ENCODE data around the gene ZFHX3. TPM values are rescaled to one million over a fixed set of nuclear protein-coding genes. Genes with fewer than 3 reads are reported as not detected.
A peak's percentile ranks its signal among the peaks of the same experiment; 100 is the strongest.

ZFHX3 gene
- total RNA-seq, 1 experiment from 2014 or later = 5.1 TPM

GRCh38 chr16:72935896-72936295 lies 112.0 kb downstream of the ZFHX3 start:
- Histone ChIP-seq H3K27ac (no peak overlapping the region), H3K27me3 (no peaks in the 10 kb centered on the region), H3K4me3 (no peak overlapping the region), H3K9me3 (replicated peaks) (no peaks in the 10 kb centered on the region), H3K4me1 (peaks cover 24% of the 10 kb centered on the region), H3K36me3 (no peaks in the 10 kb centered on the region)
- DNase-seq = no peak

GRCh38 chr16:72934636-72935403 lies 113.1 kb downstream of the ZFHX3 start:
- Histone ChIP-seq H3K9me3 (replicated peaks) (no peaks in the 10 kb centered on the region), H3K4me3 (no peak overlapping the region), H3K27me3 (no peaks in the 10 kb centered on the region), H3K36me3 (no peaks in the 10 kb centered on the region), H3K4me1 (peaks cover 24% of the 10 kb centered on the region), H3K27ac (no peak overlapping the region)
- DNase-seq = no peak

GRCh38 chr16:72932677-72933335 lies 115.1 kb downstream of the ZFHX3 start:
- no peak overlapping the region for H3K4me3 ChIP-seq
- no peak for DNase-seq
- no peak overlapping the region for H3K27ac ChIP-seq
- peaks cover 5% of the 10 kb centered on the region for H3K4me1 ChIP-seq
- H3K36me3 ChIP-seq = no peaks in the 10 kb centered on the region
- H3K9me3 ChIP-seq (replicated peaks) = no peaks in the 10 kb centered on the region
- H3K27me3 ChIP-seq = no peaks in the 10 kb centered on the region

- no peak for DNase-seq
- H3K27ac ChIP-seq = no peak overlapping the region
- no peaks in the 10 kb centered on the region for H3K36me3 ChIP-seq
- H3K4me1 ChIP-seq = peaks cover 3% of the 10 kb centered on the region; the same call in 1 of the 2 replicates
- H3K27me3 ChIP-seq = no peaks in the 10 kb centered on the region
- H3K9me3 ChIP-seq (replicated peaks) = no peaks in the 10 kb centered on the region
- H3K4me3 ChIP-seq = no peak overlapping the region
Observed at GRCh38 chr16:72932050-72932449, 115.9 kb downstream of the ZFHX3 start.

GRCh38 chr16:72930396-72930795 lies 117.5 kb downstream of the ZFHX3 start:
- Histone ChIP-seq H3K36me3 (no peaks in the 10 kb centered on the region), H3K27ac (no peak overlapping the region), H3K9me3 (replicated peaks) (no peaks in the 10 kb centered on the region), H3K27me3 (no peaks in the 10 kb centered on the region), H3K4me3 (no peak overlapping the region), H3K4me1 (peaks cover 4% of the 10 kb centered on the region; the same call in 1 of the 2 replicates)
- no peak for DNase-seq

GRCh38 chr16:72928090-72928981 lies 119.6 kb downstream of the ZFHX3 start:
- no peak overlapping the region for H3K4me3 ChIP-seq
- H3K9me3 ChIP-seq (replicated peaks) = no peaks in the 10 kb centered on the region
- no peak for DNase-seq
- H3K4me1 ChIP-seq = peaks cover 4% of the 10 kb centered on the region; the same call in 1 of the 2 replicates
- H3K27ac ChIP-seq = no peak overlapping the region
- H3K36me3 ChIP-seq = no peaks in the 10 kb centered on the region
- H3K27me3 ChIP-seq = no peaks in the 10 kb centered on the region

GRCh38 chr16:72927199-72928089 lies 120.5 kb downstream of the ZFHX3 start:
- Histone ChIP-seq H3K4me3 (peak overlapping the region; percentile 33), H3K36me3 (no peaks in the 10 kb centered on the region), H3K4me1 (peaks cover 4% of the 10 kb centered on the region; the same call in 1 of the 2 replicates), H3K9me3 (replicated peaks) (no peaks in the 10 kb centered on the region), H3K27me3 (no peaks in the 10 kb centered on the region), H3K27ac (peak overlapping the region; percentile 29; the same call in 1 of the 2 replicates)
- peak; percentile 60 to 72 for DNase-seq

GRCh38 chr16:72926177-72927070 lies 121.5 kb downstream of the ZFHX3 start:
- Histone ChIP-seq H3K4me1 (peaks cover 4% of the 10 kb centered on the region; the same call in 1 of the 2 replicates), H3K36me3 (no peaks in the 10 kb centered on the region), H3K9me3 (replicated peaks) (no peaks in the 10 kb centered on the region), H3K27ac (no peak overlapping the region; the same call in 1 of the 2 replicates), H3K4me3 (no peak overlapping the region), H3K27me3 (no peaks in the 10 kb centered on the region)
- peak in 1 of 2 experiments; percentile 13 for DNase-seq

- Histone ChIP-seq H3K4me1 (peaks cover 4% of the 10 kb centered on the region; the same call in 1 of the 2 replicates), H3K4me3 (no peak overlapping the region), H3K36me3 (no peaks in the 10 kb centered on the region), H3K27me3 (no peaks in the 10 kb centered on the region), H3K27ac (no peak overlapping the region), H3K9me3 (replicated peaks) (no peaks in the 10 kb centered on the region)
- no peak for DNase-seq
Observed at GRCh38 chr16:72925631-72925979, 122.3 kb downstream of the ZFHX3 start.

- no peak for DNase-seq
- H3K4me1 ChIP-seq = peaks cover 4% of the 10 kb centered on the region; the same call in 1 of the 2 replicates
Observed at GRCh38 chr16:72924927-72925630, 122.8 kb downstream of the ZFHX3 start.

GRCh38 chr16:72924537-72924926 lies 123.4 kb downstream of the ZFHX3 start:
- H3K4me1 ChIP-seq = peaks cover 4% of the 10 kb centered on the region; the same call in 1 of the 2 replicates
- no peaks in the 10 kb centered on the region for H3K36me3 ChIP-seq
- H3K27me3 ChIP-seq = no peaks in the 10 kb centered on the region
- no peak overlapping the region for H3K4me3 ChIP-seq
- no peak for DNase-seq
- H3K9me3 ChIP-seq (replicated peaks) = no peaks in the 10 kb centered on the region
- no peak overlapping the region for H3K27ac ChIP-seq

More at GRCh38 chr16:72924927-72925630, 122.8 kb downstream of the ZFHX3 start:
- Histone ChIP-seq H3K27ac (no peak overlapping the region), H3K4me3 (no peak overlapping the region), H3K9me3 (replicated peaks) (no peaks in the 10 kb centered on the region), H3K27me3 (no peaks in the 10 kb centered on the region), H3K36me3 (no peaks in the 10 kb centered on the region)

GRCh38 chr16:72923757-72924156 lies 124.2 kb downstream of the ZFHX3 start:
- DNase-seq = no peak
- no peak overlapping the region for H3K4me3 ChIP-seq

More at GRCh38 chr16:72923757-72924156, 124.2 kb downstream of the ZFHX3 start:
- Histone ChIP-seq H3K4me1 (peaks cover 4% of the 10 kb centered on the region; the same call in 1 of the 2 replicates), H3K36me3 (no peaks in the 10 kb centered on the region), H3K27ac (no peak overlapping the region), H3K27me3 (no peaks in the 10 kb centered on the region), H3K9me3 (replicated peaks) (no peaks in the 10 kb centered on the region)

Data from SJCRH30 (cell line).